ENCODE results near the gene ABCC1. TPM values are rescaled to one million over a fixed set of nuclear protein-coding genes. Genes with fewer than 3 reads are reported as not detected.
"Not testable (repeated sequence)": the region's sequence is repeated elsewhere in the genome, so short reads cannot be mapped to it uniquely, and the experiment has no call there.

Gene ABCC1
- total RNA-seq, 4 donors from 2014 or later = 17.3 to 105 (median 28.3) TPM

GRCh38 chr16:16159662-16160061 lies 210.2 kb downstream of the ABCC1 start:
- no peaks in the 10 kb centered on the region for H3K27me3 ChIP-seq
- TF ChIP-seq CTCF (IDR thresholded peaks at IDR 0.05) = no peak
- TF ChIP-seq POLR2A (IDR thresholded peaks at IDR 0.05) = no peak
- no peaks in the 10 kb centered on the region for H3K4me1 ChIP-seq
- H3K9me3 ChIP-seq = peaks cover 0 to 11% (median 3%) of the 10 kb centered on the region in 4 donors
- no peak for DNase-seq
- H3K4me3 ChIP-seq = no peak overlapping the region
- H3K27ac ChIP-seq = no peak overlapping the region
- H3K36me3 ChIP-seq = peaks cover 0 to 20% (median 0%) of the 10 kb centered on the region in 3 donors

- no peak overlapping the region for H3K27ac ChIP-seq
- TF ChIP-seq CTCF (IDR thresholded peaks at IDR 0.05) = no peak
- no peak for TF ChIP-seq POLR2A (IDR thresholded peaks at IDR 0.05)
- no peak overlapping the region for H3K4me3 ChIP-seq
- no peak for DNase-seq
- no peaks in the 10 kb centered on the region for H3K27me3 ChIP-seq
- peaks cover 0 to 33% (median 0%) of the 10 kb centered on the region in 3 donors for H3K36me3 ChIP-seq
- H3K4me1 ChIP-seq = no peaks in the 10 kb centered on the region
- peaks cover 0 to 11% (median 3%) of the 10 kb centered on the region in 4 donors for H3K9me3 ChIP-seq
These were observed 211.9 kb downstream of the ABCC1 start for GRCh38 chr16:16161319-16161718.

GRCh38 chr16:16161840-16162239 lies 212.4 kb downstream of the ABCC1 start:
- H3K4me3 ChIP-seq, DNase-seq, H3K27ac ChIP-seq, H3K4me1 ChIP-seq, H3K27me3 ChIP-seq: not testable (repeated sequence)
- H3K36me3 ChIP-seq = peaks cover 0 to 33% (median 0%) of the 10 kb centered on the region in 3 donors
- H3K9me3 ChIP-seq = peaks cover 0 to 11% (median 3%) of the 10 kb centered on the region in 4 donors

- H3K36me3 ChIP-seq = peaks cover 0 to 30% (median 0%) of the 10 kb centered on the region in 3 donors
- TF ChIP-seq POLR2A (IDR thresholded peaks at IDR 0.05) (no peak), CTCF (IDR thresholded peaks at IDR 0.05) (no peak)
- H3K9me3 ChIP-seq = peaks cover 0 to 11% (median 3%) of the 10 kb centered on the region in 4 donors
- no peaks in the 10 kb centered on the region for H3K4me1 ChIP-seq
- no peak overlapping the region for H3K27ac ChIP-seq
- H3K27me3 ChIP-seq = no peaks in the 10 kb centered on the region
- no peak overlapping the region for H3K4me3 ChIP-seq
- no peak for DNase-seq
These were observed 213.2 kb downstream of the ABCC1 start for GRCh38 chr16:16162591-16162990.

- Histone ChIP-seq H3K4me3 (no peak overlapping the region), H3K27ac (no peak overlapping the region), H3K36me3 (peaks cover 0 to 29% (median 0%) of the 10 kb centered on the region in 3 donors), H3K4me1 (no peaks in the 10 kb centered on the region), H3K9me3 (peaks cover 0 to 11% (median 3%) of the 10 kb centered on the region in 4 donors), H3K27me3 (no peaks in the 10 kb centered on the region)
- TF ChIP-seq POLR2A (IDR thresholded peaks at IDR 0.05) (no peak), CTCF (IDR thresholded peaks at IDR 0.05) (no peak)
- DNase-seq = no peak
These were observed 213.7 kb downstream of the ABCC1 start for GRCh38 chr16:16163109-16163508.

- peaks cover 0 to 11% (median 3%) of the 10 kb centered on the region in 4 donors for H3K9me3 ChIP-seq
- TF ChIP-seq POLR2A (IDR thresholded peaks at IDR 0.05) = no peak
- no peak for TF ChIP-seq CTCF (IDR thresholded peaks at IDR 0.05)
These were observed 214.2 kb downstream of the ABCC1 start for GRCh38 chr16:16163571-16163970.

More at GRCh38 chr16:16163571-16163970, 214.2 kb downstream of the ABCC1 start:
- DNase-seq = no peak
- Histone ChIP-seq H3K36me3 (peaks cover 0 to 29% (median 0%) of the 10 kb centered on the region in 3 donors), H3K4me1 (no peaks in the 10 kb centered on the region), H3K27ac (no peak overlapping the region), H3K27me3 (no peaks in the 10 kb centered on the region), H3K4me3 (no peak overlapping the region)

Measured in Peyer's patch (tissue), 4 donors.